GM23248 (cell line): Measurements from ENCODE around the gene COL23A1.

Experiments used
- EZH2 ChIP-seq: fragments of 200-600 bp; sonication (generic); IDR thresholded peaks from 2 replicates; pipeline ENCODE4 v1.6.1; 2018; ENCODE audit warnings: antibody characterized with exemption, mild to moderate bottlenecking; ENCODE audit not compliant: insufficient read depth, poor library complexity, severe bottlenecking
- EZH2phosphoT487 ChIP-seq: fragments of 200-600 bp; sonication (generic); IDR thresholded peaks from 2 replicates; pipeline ENCODE4 v1.6.1; 2018; ENCODE audit warnings: antibody characterized with exemption, moderate library complexity, mild to moderate bottlenecking, low read depth; ENCODE audit not compliant: insufficient read depth

- no peak for TF ChIP-seq EZH2
- TF ChIP-seq EZH2phosphoT487: no peak
Observed at GRCh38 chr5:178207183-178207916, 382.8 kb downstream of the COL23A1 start.
